Measurements from ENCODE around the gene EPHB2.

Gene EPHB2

DNA sequence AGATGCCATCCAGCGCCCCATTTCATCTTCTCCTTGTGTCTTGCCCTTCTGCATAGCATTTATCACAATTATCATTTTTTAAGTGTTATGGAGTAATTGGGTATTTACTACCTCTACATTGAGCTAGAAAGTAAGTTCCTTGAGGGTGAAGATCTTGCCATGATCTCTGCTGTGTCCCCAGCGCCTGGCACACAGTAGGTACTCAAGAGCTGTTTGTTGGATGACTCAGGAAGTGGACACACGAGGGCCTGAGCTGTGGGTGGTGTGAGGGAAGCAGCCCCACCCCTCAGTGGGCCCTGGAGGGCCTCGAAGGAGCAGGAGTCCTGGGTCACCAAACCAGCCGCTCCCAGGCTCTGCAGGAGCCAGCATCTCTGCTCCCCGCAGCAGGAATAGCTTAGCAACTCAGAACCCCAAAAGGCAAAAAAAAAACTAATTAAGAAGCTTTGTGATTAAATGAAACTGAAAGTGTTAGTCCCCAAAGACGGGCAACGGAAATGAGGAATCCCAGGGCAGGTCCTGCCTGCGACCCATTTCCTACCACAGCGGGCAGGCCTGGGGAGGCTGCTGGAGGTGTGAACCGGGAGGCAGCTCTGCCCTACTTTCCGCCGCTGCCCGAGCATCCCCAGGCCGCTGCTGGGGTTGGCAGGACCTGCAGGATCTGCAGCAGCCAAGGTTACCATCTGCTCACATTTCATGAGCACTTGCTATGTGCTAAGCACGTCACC lies 174.3 kb downstream of the EPHB2 start:
- DNase-seq (ENCODE audit: low read depth): no peak

- DNase-seq (ENCODE audit: low read depth): peak; percentile 37
Observed at GRCh38 chr1:22886211-22886610, 175.6 kb downstream of the EPHB2 start.

DNA sequence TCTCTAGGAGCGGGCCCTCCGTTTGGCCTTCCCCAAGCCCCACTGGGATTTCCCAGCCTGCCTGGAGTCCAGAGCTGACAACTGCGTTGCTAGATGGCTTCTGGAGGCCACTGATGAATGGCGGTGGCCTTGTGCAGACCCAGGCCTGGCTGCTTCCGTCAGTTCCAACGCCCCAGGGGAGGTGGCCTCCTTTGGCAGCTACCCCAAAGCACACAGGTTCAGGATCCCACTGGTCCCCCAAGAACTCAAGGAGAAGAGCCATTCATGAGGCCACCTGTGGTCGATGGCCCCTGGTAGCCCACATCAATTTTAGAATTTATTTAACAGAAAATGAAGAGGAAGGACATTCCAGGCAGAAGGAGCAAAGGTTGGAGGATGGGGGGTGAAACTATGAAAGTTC lies 176.9 kb downstream of the EPHB2 start:
- no peak for DNase-seq (ENCODE audit: low read depth)

DNA sequence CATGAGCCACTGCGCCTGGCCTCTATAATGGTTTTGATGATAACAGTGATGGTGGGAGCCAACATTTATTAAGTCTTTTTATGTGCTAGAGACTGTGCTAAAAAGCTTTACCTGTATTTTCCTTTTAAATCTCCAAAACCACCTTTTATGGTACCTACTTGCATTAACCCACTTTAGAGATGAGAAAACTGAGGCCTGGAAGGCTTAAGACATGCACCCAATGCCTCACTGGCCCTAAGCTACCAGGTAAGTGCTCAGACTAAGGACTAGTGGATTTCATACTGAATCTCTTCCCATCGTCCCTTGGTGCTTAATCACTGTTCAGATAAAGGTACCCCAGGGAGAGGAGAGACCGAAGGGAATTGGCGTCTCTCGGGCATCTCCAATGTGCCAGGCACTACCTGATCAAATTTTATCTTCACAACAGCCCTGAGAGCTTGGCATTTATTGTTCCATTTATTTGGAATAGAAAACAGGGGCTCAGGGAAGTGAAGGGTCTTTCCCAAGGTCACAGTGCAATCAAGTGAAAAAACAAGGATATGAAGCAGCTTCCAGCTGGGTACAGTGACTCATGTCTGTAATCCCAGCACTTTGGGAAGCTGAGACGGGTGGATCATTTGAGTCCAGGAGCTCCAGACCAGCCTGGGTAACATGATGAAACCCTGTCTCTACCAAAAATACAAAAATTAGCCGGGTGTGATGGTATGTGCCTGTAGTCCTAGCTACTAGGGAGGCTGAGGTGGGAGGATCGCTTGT lies 177.9 kb downstream of the EPHB2 start:
- DNase-seq (ENCODE audit: low read depth): peak; percentile 58

DNA sequence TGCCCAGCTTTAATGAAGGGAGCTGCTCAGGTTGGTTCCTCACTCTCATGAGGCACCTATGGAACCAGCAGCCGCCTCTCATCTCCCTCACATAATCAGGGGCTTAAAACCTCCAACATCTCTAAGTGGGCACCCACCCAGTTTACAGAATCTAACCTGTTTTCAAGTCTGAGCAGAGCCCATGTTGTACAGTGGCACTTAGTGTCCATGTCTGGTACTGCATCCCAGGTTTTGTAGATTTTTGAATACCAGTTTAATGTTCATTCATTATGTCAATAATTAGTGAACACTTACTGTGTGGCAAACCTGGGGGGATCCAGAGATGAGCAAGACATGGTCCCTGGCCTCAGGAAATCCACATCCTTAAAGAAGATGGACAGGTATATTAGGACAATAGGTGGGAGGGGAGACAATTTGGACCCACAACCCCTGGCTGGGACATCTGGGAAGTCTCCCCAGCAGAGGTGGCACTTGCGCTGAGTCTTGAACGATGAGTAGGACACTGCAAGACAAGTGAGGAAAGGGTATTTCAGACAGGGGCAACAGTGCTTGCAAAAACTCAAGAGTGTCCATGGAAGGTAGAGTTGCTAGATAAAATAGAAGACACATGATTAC lies 178.7 kb downstream of the EPHB2 start:
- DNase-seq (ENCODE audit: low read depth): peak; percentile 50

- DNase-seq (ENCODE audit: low read depth): no peak
Observed at GRCh38 chr1:22892789-22893188, 182.2 kb downstream of the EPHB2 start.

GRCh38 chr1:22893292-22893691 lies 182.7 kb downstream of the EPHB2 start:
- no peak for DNase-seq (ENCODE audit: low read depth)

- DNase-seq (ENCODE audit: low read depth): no peak
Observed at GRCh38 chr1:22895357-22895756, 184.7 kb downstream of the EPHB2 start.

DNA sequence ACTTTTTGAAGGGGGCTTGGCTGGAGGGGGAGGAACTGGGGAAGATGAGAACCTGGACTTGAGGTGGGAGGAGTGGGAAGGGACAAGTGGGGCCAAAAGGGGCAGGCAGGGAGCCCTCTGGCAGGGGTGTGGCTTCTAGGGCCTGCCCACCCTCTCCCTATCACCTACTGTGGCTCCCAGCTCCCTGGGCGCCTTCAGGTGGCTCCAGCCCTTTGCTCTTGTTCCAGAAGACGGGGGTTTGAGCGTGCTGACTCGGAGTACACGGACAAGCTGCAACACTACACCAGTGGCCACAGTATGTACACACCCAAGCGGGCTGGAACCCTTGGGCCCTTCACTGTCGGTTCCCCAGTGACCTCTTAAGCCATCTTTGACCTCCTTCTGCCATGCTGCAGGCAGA lies 185.5 kb downstream of the EPHB2 start:
- DNase-seq (ENCODE audit: low read depth): no peak

GRCh38 chr1:22900451-22900850 lies 189.8 kb downstream of the EPHB2 start:
- DNase-seq (ENCODE audit: low read depth): no peak

- peak; percentile 58 for DNase-seq (ENCODE audit: low read depth)
Observed at GRCh38 chr1:22903113-22903512, 192.5 kb downstream of the EPHB2 start.

GRCh38 chr1:22906968-22907367 lies 196.3 kb downstream of the EPHB2 start:
- no peak for DNase-seq (ENCODE audit: low read depth)

DNA sequence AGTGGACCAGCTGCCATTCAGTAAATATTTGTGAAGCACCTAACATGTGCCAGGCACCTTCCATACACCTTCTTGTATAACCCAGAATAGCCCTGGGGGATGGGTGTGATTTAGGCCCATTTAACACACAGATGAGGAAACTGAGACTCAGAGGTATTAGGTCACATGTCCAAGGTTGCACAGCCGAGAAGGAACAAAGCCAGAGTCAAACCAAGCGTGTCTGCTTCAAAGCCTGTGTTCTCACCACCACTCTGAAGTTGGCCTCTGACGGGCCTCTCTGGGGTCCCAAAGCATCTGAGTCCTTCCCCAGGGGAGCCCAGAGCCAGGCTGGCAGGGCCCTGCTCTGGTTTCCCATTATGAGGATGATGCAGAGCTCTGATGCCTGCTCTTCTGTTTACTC lies 196.9 kb downstream of the EPHB2 start:
- no peak for DNase-seq (ENCODE audit: low read depth)

DNA sequence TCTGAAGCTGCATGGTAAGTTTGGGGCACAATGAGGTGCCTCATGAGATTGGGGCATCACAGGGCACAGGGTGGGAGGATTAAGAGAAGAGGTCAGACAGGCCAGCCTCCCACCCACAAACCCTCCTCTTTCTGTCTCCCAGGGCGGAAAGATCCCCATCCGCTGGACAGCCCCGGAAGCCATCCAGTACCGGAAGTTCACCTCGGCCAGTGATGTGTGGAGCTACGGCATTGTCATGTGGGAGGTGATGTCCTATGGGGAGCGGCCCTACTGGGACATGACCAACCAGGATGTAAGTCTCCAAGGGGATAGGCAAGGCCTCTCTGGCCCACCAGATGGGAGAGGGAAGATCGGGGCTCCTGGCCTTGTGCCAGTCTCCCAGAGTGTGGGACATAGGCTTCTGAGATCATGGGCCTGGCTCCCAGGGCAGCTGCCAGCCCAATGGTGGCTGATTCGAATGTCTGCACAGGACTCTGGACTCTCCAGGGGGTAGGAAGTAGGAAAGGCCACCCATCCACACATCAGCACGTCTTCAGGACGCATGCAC lies 198.3 kb downstream of the EPHB2 start:
- DNase-seq (ENCODE audit: low read depth): no peak

DNA sequence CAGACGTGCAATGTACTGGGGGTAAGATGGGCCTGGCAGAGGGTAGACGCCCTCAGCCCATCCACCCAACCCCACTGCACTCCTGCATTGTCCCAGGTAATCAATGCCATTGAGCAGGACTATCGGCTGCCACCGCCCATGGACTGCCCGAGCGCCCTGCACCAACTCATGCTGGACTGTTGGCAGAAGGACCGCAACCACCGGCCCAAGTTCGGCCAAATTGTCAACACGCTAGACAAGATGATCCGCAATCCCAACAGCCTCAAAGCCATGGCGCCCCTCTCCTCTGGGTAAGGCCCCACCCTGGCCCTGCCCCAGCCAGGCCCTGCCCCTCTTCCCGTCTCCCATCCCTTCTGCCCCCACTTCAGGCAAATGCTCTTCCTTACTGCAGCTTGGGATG lies 199.6 kb downstream of the EPHB2 start:
- no peak for DNase-seq (ENCODE audit: low read depth)

GRCh38 chr1:22910986-22911651 lies 200.5 kb downstream of the EPHB2 start:
- no peak for DNase-seq (ENCODE audit: low read depth)

DNA sequence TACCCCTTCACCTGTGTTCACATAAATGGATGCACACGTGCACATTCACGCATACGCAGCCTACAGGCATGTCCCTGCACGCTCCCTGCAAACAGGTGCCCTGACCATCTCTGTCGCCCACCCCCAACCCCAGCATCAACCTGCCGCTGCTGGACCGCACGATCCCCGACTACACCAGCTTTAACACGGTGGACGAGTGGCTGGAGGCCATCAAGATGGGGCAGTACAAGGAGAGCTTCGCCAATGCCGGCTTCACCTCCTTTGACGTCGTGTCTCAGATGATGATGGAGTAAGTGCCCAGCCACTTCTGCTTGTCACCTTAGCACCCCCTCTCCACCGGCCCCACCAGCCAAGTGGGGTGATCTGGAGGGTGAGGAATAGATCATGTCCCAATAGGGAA lies 201.7 kb downstream of the EPHB2 start:
- DNase-seq (ENCODE audit: low read depth): no peak

GRCh38 chr1:22913421-22914141 lies 202.9 kb downstream of the EPHB2 start:
- no peak for DNase-seq (ENCODE audit: low read depth)

DNA sequence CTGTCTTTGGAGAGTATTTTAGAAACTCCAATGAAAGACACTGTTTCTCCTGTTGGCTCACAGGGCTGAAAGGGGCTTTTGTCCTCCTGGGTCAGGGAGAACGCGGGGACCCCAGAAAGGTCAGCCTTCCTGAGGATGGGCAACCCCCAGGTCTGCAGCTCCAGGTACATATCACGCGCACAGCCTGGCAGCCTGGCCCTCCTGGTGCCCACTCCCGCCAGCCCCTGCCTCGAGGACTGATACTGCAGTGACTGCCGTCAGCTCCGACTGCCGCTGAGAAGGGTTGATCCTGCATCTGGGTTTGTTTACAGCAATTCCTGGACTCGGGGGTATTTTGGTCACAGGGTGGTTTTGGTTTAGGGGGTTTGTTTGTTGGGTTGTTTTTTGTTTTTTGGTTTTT lies 203.5 kb downstream of the EPHB2 start:
- DNase-seq (ENCODE audit: low read depth): no peak

GRCh38 chr1:22914633-22915217 lies 204.1 kb downstream of the EPHB2 start:
- no peak for DNase-seq (ENCODE audit: low read depth)

- DNase-seq (ENCODE audit: low read depth): no peak
Observed at GRCh38 chr1:22915231-22915630, 204.6 kb downstream of the EPHB2 start.
